Measurements from ENCODE around the gene VSTM4. TPM values are rescaled to one million over a fixed set of nuclear protein-coding genes. Genes with fewer than 3 reads are reported as not detected.

VSTM4 gene
- total RNA-seq, 1 experiment from 2014 or later = not detected

GRCh38 chr10:49012603-49013002 lies 102.7 kb downstream of the VSTM4 start:
- TF ChIP-seq CTCF (IDR thresholded peaks at IDR 0.05; ENCODE audit: unreplicated experiment) = no peak
- no peak overlapping the region for H3K4me3 Mint-ChIP-seq (ENCODE audit: low read depth, unreplicated experiment)
- CTCF ChIA-PET = no interaction called here
- DNase-seq = no peak
- no peaks in the 10 kb centered on the region for H3K4me1 Mint-ChIP-seq (ENCODE audit: low read depth, unreplicated experiment)
- peaks cover 86% of the 10 kb centered on the region for H3K27me3 Mint-ChIP-seq (ENCODE audit: unreplicated experiment)
- intact Hi-C loops (cut with micrococcal nuclease; ENCODE audit: unreplicated experiment) = no loop called here
- H3K9me3 Mint-ChIP-seq (ENCODE audit: low read depth, unreplicated experiment) = no peaks in the 10 kb centered on the region
- no TSS peak for BruUV-seq (replicated peaks)
- no peak overlapping the region for H3K27ac Mint-ChIP-seq (ENCODE audit: unreplicated experiment)
- no peaks in the 10 kb centered on the region for H3K36me3 Mint-ChIP-seq (ENCODE audit: insufficient read depth, unreplicated experiment)

- intact Hi-C loops (cut with micrococcal nuclease; ENCODE audit: unreplicated experiment) = no loop called here
- no peaks in the 10 kb centered on the region for H3K9me3 Mint-ChIP-seq (ENCODE audit: low read depth, unreplicated experiment)
- no peak overlapping the region for H3K4me3 Mint-ChIP-seq (ENCODE audit: low read depth, unreplicated experiment)
- no peak for DNase-seq
- CTCF ChIA-PET = no interaction called here
- no peak for TF ChIP-seq CTCF (IDR thresholded peaks at IDR 0.05; ENCODE audit: unreplicated experiment)
- no peaks in the 10 kb centered on the region for H3K4me1 Mint-ChIP-seq (ENCODE audit: low read depth, unreplicated experiment)
- H3K36me3 Mint-ChIP-seq (ENCODE audit: insufficient read depth, unreplicated experiment) = no peaks in the 10 kb centered on the region
- peaks cover 84% of the 10 kb centered on the region for H3K27me3 Mint-ChIP-seq (ENCODE audit: unreplicated experiment)
- no TSS peak for BruUV-seq (replicated peaks)
- H3K27ac Mint-ChIP-seq (ENCODE audit: unreplicated experiment) = no peak overlapping the region
Measured at GRCh38 chr10:49011756-49012155, 103.6 kb downstream of the VSTM4 start.

GRCh38 chr10:49010865-49011264 lies 104.5 kb downstream of the VSTM4 start:
- intact Hi-C loops (cut with micrococcal nuclease; ENCODE audit: unreplicated experiment) = no loop called here
- no TSS peak for BruUV-seq (replicated peaks)
- Mint-ChIP-seq H3K4me1 (ENCODE audit: low read depth, unreplicated experiment) (no peaks in the 10 kb centered on the region), H3K9me3 (ENCODE audit: low read depth, unreplicated experiment) (peaks cover 2% of the 10 kb centered on the region), H3K27ac (ENCODE audit: unreplicated experiment) (no peak overlapping the region), H3K4me3 (ENCODE audit: low read depth, unreplicated experiment) (no peak overlapping the region), H3K36me3 (ENCODE audit: insufficient read depth, unreplicated experiment) (no peaks in the 10 kb centered on the region), H3K27me3 (ENCODE audit: unreplicated experiment) (peaks cover 86% of the 10 kb centered on the region)
- DNase-seq = no peak
- TF ChIP-seq CTCF (IDR thresholded peaks at IDR 0.05; ENCODE audit: unreplicated experiment) = no peak
- CTCF ChIA-PET = interaction anchor here (0.6 kb wide), 1 partner anchor 444 kb away, joined by 3 read pairs; no protein-coding TSS in a partner anchor

GRCh38 chr10:49010295-49010694 lies 105.0 kb downstream of the VSTM4 start:
- Mint-ChIP-seq H3K9me3 (ENCODE audit: low read depth, unreplicated experiment) (peaks cover 2% of the 10 kb centered on the region), H3K27me3 (ENCODE audit: unreplicated experiment) (peaks cover 81% of the 10 kb centered on the region), H3K27ac (ENCODE audit: unreplicated experiment) (no peak overlapping the region), H3K4me3 (ENCODE audit: low read depth, unreplicated experiment) (no peak overlapping the region), H3K4me1 (ENCODE audit: low read depth, unreplicated experiment) (no peaks in the 10 kb centered on the region), H3K36me3 (ENCODE audit: insufficient read depth, unreplicated experiment) (no peaks in the 10 kb centered on the region)
- DNase-seq = no peak
- BruUV-seq (replicated peaks) = no TSS peak
- TF ChIP-seq CTCF (IDR thresholded peaks at IDR 0.05; ENCODE audit: unreplicated experiment) = no peak
- intact Hi-C loops (cut with micrococcal nuclease; ENCODE audit: unreplicated experiment) = no loop called here
- CTCF ChIA-PET = no interaction called here
